Keratinocyte (primary cell): Measurements from ENCODE around the gene FOXP2. TPM values are rescaled to one million over a fixed set of nuclear protein-coding genes. Genes with fewer than 3 reads are reported as not detected.

Experiments
- DNase-seq: peaks from one replicate; pipeline ENCODE4 v3.0.0-alpha.2; 2011; ENCODE audit warnings: low read depth, missing footprints, low spot score
- FAIRE-seq: peaks from 2 replicates; lab custom pipeline; 2011; peaks lifted over from hg19 to GRCh38; lab: Jason Lieb, UNC
- H2AFZ ChIP-seq: 2 replicates; pipeline ENCODE4 v1.6.0; 2012; ENCODE audit warnings: low read length, control low read depth, inconsistent platforms; ENCODE audit not compliant: control insufficient read depth
- H3K27ac ChIP-seq: 2 replicates; pipeline ENCODE4 v1.5.1; 2011; ENCODE audit warnings: low read length; ENCODE audit not compliant: control insufficient read depth, insufficient read depth
- H3K27me3 ChIP-seq: 3 replicates; pipeline ENCODE4 v1.6.0; 2011; ENCODE audit warnings: low read length; ENCODE audit not compliant: control insufficient read depth, insufficient read depth; ENCODE audit errors: extremely low read depth
- H3K36me3 ChIP-seq, 2 experiments: 2 replicates in 1 of 2; 3 replicates in 1 of 2; pipeline ENCODE4 v1.5.1; 2011; ENCODE audit warnings: low read length in 2 of 2, mild to moderate bottlenecking in 1 of 2; ENCODE audit not compliant: control insufficient read depth in 2 of 2, insufficient read depth in 2 of 2; ENCODE audit errors: extremely low read depth in 1 of 2
- H3K4me1 ChIP-seq: 3 replicates; pipeline ENCODE4 v1.5.1; 2011; ENCODE audit warnings: low read length; ENCODE audit not compliant: control insufficient read depth, insufficient read depth; ENCODE audit errors: extremely low read depth
- H3K4me2 ChIP-seq: 3 replicates; pipeline ENCODE4 v1.6.0; 2011; ENCODE audit warnings: low read depth, low read length; ENCODE audit not compliant: control insufficient read depth, insufficient read depth; ENCODE audit errors: extremely low read depth
- H3K4me3 ChIP-seq, 3 experiments: fragments of 200-600 bp in 1 of 3; sonication (generic) in 1 of 3; 2 replicates in 2 of 3; 3 replicates in 1 of 3; pipeline ENCODE4 v1.5.1; 2011 to 2016; ENCODE audit warnings: low read length in 3 of 3, mild to moderate bottlenecking in 3 of 3, control low read depth in 2 of 3, inconsistent platforms in 1 of 3, low read depth in 1 of 3, mixed read lengths in 1 of 3, mixed run types in 1 of 3, moderate library complexity in 1 of 3; ENCODE audit not compliant: control insufficient read depth in 2 of 3, insufficient read depth in 2 of 3; ENCODE audit errors: extremely low read depth in 1 of 3
- H3K79me2 ChIP-seq: 2 replicates; pipeline ENCODE4 v1.6.0; 2012; ENCODE audit warnings: low read length; ENCODE audit not compliant: control insufficient read depth, insufficient read depth
- H3K9ac ChIP-seq: 3 replicates; pipeline ENCODE4 v1.6.0; 2011; ENCODE audit warnings: low read length; ENCODE audit not compliant: control insufficient read depth, insufficient read depth; ENCODE audit errors: extremely low read depth
- H3K9me1 ChIP-seq: 3 replicates; pipeline ENCODE4 v1.6.0; 2011; ENCODE audit warnings: low read length; ENCODE audit not compliant: control insufficient read depth, insufficient read depth; ENCODE audit errors: extremely low read depth
- H3K9me3 ChIP-seq: 2 replicates; pipeline ENCODE4 v1.5.1; 2012; ENCODE audit warnings: low read depth, low read length; ENCODE audit not compliant: control insufficient read depth
- H4K20me1 ChIP-seq: 3 replicates; pipeline ENCODE4 v1.6.0; 2011; ENCODE audit warnings: low read length; ENCODE audit not compliant: control insufficient read depth, insufficient read depth; ENCODE audit errors: extremely low read depth
- EZH2 ChIP-seq: IDR thresholded peaks from one replicate; pipeline ENCODE4 v1.6.1; 2012; ENCODE audit warnings: inconsistent platforms, mild to moderate bottlenecking, low read length, moderate library complexity
- dilution Hi-C: fragments of 300-500 bp; cut with MboI; formaldehyde crosslinking; loops from one replicate; pipeline ENCODE4 v1.7.0; 2020; ENCODE audit warnings: low sequenced_read_pairs; ENCODE audit not compliant: extremely low pct_ligation_motif_present
- polyA plus RNA-seq, 5 experiments: library from polyadenylated mRNA; depleted of rRNA in 3 of 5; stranded (reverse) in 3 of 5; stranded (forward) in 1 of 5; unstranded in 1 of 5; fragments of >200 nt; gene quantifications; 1 replicate in 1 of 5; 2 replicates in 3 of 5; 3 replicates in 1 of 5; pipeline versions ENCODE4 v1.2.1 to v1.2.3, GENCODE V29; 2011 to 2012; ENCODE audit warnings: missing spikeins in 2 of 5, low read depth in 1 of 5, low replicate concordance in 1 of 5
- TF ChIP-seq, protein P1 (sequence below), 3 experiments: IDR thresholded peaks in 1 of 3; conservative IDR thresholded peaks in 1 of 3; optimal IDR thresholded peaks in 1 of 3; 2 replicates in 2 of 3; 3 replicates in 1 of 3; pipeline versions ENCODE3 to v1.5.1; 2011; ENCODE audit warnings: low read length in 3 of 3, mild to moderate bottlenecking in 3 of 3, moderate library complexity in 2 of 3, control low read depth in 1 of 3, inconsistent platforms in 1 of 3; ENCODE audit not compliant: insufficient read depth in 2 of 3; ENCODE audit errors: extremely low read depth in 1 of 3

The FOXP2 gene
- polyA plus RNA-seq, 1 donor (not counting 4 experiments of a cell fraction or from before 2014, with no cell fraction given), result 0.98 TPM

DNA sequence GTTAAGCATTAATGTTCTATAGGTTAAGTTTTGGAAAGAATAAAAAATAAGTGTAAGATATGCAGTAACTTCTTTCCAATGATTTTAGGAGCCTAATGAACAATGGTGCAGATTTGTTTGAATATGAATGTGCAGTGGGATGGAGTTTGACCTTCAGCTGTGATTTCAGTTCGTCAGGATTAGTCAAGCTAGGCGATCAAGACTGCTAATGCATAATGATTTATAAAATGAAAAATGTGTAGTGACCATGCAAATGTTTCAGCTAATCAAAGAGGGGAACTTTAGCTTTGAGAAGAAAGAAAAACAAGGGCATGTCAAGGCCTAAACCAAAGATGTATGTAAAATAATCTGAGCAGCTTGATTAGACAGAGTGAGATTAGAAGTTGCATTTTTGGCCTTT lies 208.5 kb downstream of the FOXP2 start:
- no peak for FAIRE-seq
- no peaks in the 10 kb centered on the region for H3K27me3 ChIP-seq
- H3K27ac ChIP-seq, result no peak overlapping the region
- no peaks in the 10 kb centered on the region for H3K9me1 ChIP-seq
- no peaks in the 10 kb centered on the region for H3K9me3 ChIP-seq
- dilution Hi-C loops, result no loop called here
- H3K4me1 ChIP-seq, result no peaks in the 10 kb centered on the region
- no peak overlapping the region for H3K9ac ChIP-seq
- H3K4me2 ChIP-seq, result no peak overlapping the region
- DNase-seq, result no peak
- no peak for TF ChIP-seq EZH2
- TF ChIP-seq, protein P1, sequence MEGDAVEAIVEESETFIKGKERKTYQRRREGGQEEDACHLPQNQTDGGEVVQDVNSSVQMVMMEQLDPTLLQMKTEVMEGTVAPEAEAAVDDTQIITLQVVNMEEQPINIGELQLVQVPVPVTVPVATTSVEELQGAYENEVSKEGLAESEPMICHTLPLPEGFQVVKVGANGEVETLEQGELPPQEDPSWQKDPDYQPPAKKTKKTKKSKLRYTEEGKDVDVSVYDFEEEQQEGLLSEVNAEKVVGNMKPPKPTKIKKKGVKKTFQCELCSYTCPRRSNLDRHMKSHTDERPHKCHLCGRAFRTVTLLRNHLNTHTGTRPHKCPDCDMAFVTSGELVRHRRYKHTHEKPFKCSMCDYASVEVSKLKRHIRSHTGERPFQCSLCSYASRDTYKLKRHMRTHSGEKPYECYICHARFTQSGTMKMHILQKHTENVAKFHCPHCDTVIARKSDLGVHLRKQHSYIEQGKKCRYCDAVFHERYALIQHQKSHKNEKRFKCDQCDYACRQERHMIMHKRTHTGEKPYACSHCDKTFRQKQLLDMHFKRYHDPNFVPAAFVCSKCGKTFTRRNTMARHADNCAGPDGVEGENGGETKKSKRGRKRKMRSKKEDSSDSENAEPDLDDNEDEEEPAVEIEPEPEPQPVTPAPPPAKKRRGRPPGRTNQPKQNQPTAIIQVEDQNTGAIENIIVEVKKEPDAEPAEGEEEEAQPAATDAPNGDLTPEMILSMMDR (optimal IDR thresholded peaks at IDR 0.05 in 1 of 3, IDR thresholded peaks at IDR 0.05 in 1 of 3, conservative IDR thresholded peaks at IDR 0.05 in 1 of 3; ENCODE audit: extremely low read depth in 1 of 3, insufficient read depth in 2 of 3, low read length in 3 of 3), result no peak
- no peaks in the 10 kb centered on the region for H3K36me3 ChIP-seq
- H3K79me2 ChIP-seq, result no peaks in the 10 kb centered on the region
- no peak overlapping the region for H3K4me3 ChIP-seq
- H4K20me1 ChIP-seq, result no peaks in the 10 kb centered on the region
- H2AFZ ChIP-seq, result no peak overlapping the region

DNA sequence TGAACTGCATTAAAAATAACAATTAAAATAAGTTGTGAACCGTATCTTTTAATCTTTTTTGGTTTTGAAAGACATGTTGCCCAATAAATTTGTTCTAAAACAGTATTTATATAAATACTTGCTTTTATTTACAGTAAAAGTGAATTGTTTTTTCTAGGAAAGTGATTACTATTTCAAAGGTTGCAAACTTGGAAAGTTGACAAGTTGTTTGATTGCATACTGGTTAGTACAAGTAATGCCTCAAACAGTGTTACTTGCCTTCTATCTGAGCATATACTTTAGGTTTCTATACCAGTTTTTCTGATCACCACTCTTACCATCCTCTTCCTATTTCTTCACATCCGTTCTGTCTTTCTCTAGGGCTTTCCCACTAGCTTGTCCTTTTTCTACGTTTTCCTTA lies 212.6 kb downstream of the FOXP2 start:
- H3K79me2 ChIP-seq, result no peaks in the 10 kb centered on the region
- H3K9ac ChIP-seq, result no peak overlapping the region
- H4K20me1 ChIP-seq, result no peaks in the 10 kb centered on the region
- DNase-seq, result no peak
- FAIRE-seq, result no peak
- no peaks in the 10 kb centered on the region for H3K36me3 ChIP-seq
- no peak overlapping the region for H2AFZ ChIP-seq
- H3K4me1 ChIP-seq, result no peaks in the 10 kb centered on the region
- no peak overlapping the region for H3K4me3 ChIP-seq
- TF ChIP-seq, protein P1 (optimal IDR thresholded peaks at IDR 0.05 in 1 of 3, IDR thresholded peaks at IDR 0.05 in 1 of 3, conservative IDR thresholded peaks at IDR 0.05 in 1 of 3; ENCODE audit: extremely low read depth in 1 of 3, insufficient read depth in 2 of 3, low read length in 3 of 3), result no peak
- TF ChIP-seq EZH2, result no peak
- H3K27ac ChIP-seq, result no peak overlapping the region
- no peak overlapping the region for H3K4me2 ChIP-seq
- no peaks in the 10 kb centered on the region for H3K9me3 ChIP-seq
- no peaks in the 10 kb centered on the region for H3K9me1 ChIP-seq
- dilution Hi-C loops, result no loop called here
- H3K27me3 ChIP-seq, result no peaks in the 10 kb centered on the region
